HG03039 (cell line): ENCODE results near the gene CCDC107.

ENCODE experiments used
- ATAC-seq: cut with Tn5 transposase; IDR thresholded peaks from one replicate; pipeline ENCODE4 v1.9.1; 2021; ENCODE audit warnings: mild to moderate bottlenecking, moderate library complexity; ENCODE audit not compliant: unreplicated experiment

Gene CCDC107

GRCh38 chr9:35700031-35700430 lies 41.9 kb downstream of the CCDC107 start:
- ATAC-seq, result no peak

DNA sequence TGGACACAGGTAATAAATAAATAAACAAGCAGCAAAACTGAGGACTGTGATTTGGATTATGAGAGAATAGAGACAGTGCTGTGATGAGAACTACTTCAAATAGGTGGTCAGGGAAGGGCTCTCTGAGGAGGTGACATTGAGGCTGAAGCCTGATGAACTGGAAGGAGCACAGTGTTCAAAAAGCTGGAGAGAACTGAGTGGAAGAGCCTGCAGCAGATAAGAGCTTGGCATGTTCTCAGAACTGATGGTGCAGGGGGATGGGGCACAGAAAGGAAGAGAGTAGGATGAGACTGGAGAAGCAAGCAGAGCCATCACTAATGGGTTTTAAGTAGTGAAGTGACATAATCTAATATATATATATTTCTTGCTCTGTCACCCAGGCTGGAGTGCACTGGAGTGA lies 42.9 kb downstream of the CCDC107 start:
- ATAC-seq, result no peak

GRCh38 chr9:35702696-35703095 lies 44.6 kb downstream of the CCDC107 start:
- no peak for ATAC-seq

DNA sequence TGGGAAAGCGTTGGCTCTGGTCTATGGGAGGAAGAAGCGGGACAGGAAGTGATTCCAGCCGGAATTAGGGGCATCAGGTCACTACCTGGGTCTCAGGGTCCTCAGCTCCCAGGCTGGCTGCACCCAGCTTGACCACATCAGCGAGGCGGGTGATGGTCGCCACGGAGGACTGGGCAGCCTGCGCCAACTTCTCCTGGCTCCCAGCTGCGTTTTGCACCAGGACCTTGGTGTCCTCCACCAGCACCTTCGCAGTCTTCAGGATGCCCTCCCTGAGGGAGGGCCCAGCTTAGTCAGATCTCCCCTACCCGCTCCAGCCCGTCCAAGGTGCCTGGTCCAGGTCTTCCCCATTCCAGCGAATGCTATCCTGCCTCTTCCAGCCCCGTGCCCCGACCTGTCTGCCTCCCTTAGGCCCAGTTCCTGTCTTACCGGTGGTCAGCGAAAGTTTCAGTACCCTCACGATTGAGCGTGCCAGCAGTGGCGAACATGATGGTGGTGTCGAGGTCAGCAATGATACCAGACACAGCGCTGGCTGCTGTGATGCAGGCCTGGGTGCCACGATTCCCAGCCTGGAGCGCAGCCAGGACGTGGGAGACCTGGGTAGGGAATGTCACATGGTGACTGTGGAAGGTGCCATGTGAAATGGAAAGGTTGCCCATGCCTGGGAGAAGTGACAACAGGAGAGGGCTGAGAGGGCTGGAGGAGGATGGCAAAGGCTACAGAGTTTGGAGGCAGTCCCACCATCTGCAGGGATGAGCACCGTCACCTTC lies 46.0 kb downstream of the CCDC107 start:
- ATAC-seq, result no peak

DNA sequence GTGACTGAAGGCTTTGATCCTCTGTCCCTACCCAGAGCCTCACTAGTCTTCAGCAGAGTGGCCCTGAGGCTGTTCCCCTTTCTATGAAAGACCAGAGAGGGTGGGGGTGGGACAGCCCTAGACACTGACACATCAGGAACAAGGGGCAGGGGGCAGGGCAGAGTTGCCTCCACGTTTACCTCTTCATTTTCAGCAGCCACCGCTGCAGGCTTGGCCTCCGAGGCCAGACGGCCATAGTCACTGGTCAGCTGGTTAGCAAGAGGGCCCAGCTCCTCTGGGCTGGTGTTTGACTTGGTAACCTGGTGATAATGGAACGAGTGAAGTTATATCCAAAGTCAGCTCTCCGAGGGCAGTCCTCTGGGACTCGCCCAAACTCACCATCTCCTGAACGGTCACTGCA lies 47.3 kb downstream of the CCDC107 start:
- ATAC-seq, result no peak

DNA sequence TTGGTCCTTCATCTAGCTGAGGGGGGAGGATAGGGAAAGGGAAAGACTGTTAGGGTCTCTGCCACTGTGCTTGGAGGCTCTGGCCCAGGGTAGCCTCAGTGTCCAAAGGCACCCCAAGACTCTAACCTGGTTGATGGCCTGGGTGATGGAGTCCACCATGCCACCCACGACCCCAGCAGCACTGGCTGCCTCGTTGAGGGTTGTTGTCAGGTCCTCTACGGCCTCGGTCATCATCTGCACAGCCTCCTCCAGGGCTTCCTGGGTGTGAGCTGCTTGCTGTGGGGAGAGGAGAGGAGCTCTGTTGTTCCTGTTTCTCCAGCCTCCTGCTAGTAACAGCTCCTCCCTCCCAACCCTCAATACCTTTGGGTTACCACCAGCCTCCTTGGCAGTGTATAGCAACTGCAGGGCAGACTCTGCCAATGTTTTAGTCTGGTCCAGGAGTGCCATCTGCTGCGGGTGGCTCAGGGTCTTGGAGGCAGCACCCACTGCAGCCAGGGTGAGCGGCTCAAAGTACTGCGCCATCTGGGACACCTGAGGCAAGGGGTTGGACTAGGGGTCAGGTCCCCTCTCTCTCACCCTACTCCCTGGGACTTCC lies 47.8 kb downstream of the CCDC107 start:
- no peak for ATAC-seq

GRCh38 chr9:35706951-35707350 lies 48.9 kb downstream of the CCDC107 start:
- ATAC-seq, result no peak

DNA sequence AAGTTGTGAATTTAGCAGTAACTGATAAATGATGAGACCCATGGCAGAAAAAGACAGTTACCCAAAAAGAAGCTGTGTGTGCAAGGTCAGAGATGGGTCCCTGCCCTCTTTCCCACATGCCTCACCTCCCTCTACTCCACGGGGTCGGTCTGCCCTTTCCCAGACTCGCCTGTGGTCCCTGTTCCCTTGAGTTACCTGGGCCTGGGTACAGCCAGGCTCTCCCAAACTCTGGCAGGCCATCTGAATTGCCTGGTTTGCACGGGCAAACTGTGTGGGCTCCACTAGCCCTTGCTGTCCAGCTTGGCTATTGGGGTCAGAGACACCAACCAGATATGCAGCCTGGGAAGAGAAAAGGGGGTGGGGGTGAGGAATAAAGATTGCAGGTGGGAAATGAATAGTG lies 50.1 kb downstream of the CCDC107 start:
- ATAC-seq, result no peak

DNA sequence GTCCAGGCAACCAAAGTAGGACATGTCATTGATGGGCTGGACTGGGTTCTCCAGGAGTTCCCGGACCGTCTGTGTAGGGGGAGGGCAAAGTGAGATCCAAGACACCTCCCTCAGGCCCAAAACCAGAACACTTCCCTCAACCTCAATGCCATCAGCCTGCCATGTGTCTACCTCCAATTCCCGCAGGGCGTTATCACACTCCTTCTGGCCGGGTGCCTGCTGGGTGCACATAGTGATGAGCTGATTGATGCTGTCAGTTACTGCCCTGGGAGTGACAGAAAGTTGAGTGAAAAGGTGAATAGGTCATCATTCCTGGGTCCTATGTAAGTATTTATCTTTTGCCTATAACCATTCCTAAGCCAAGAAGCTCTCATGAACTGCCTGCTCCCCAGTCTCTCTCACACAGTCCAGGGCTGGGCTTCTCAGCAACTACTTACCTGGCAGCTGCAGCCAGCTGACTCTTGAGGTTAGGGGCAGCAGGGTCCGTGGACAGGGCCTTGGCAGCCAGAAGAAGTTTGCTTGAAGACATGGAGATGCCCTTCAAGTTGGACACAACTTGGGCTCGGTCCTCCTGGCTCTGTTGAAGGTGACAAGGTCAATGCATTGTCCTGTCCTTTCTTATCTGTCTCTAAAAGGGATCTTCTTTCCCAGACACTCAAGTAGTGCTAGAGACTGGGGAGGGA lies 52.9 kb downstream of the CCDC107 start:
- no peak for ATAC-seq
